Esophagus muscularis mucosa (tissue), 4 donors: ENCODE data around the gene IL32.

Experiments used
- CTCF ChIP-seq, 3 experiments: fragments of 200-600 bp in 2 of 3; fragments of 450-650 bp in 1 of 3; sonication (generic) in 2 of 3; IDR thresholded peaks; one replicate each; pipeline ENCODE4 v1.5.1; 2017 to 2019; ENCODE audit warnings: antibody characterized with exemption in 3 of 3, mild to moderate bottlenecking in 2 of 3, moderate library complexity in 1 of 3
- EP300 ChIP-seq: sonication (generic); formaldehyde crosslinking; IDR thresholded peaks from one replicate; pipeline ENCODE4 v1.6.1; 2017; ENCODE audit warnings: antibody characterized with exemption
- POLR2A ChIP-seq: fragments of 450-650 bp; IDR thresholded peaks from one replicate; pipeline ENCODE4 v1.6.1; 2017; ENCODE audit warnings: antibody characterized with exemption, moderate library complexity, mild to moderate bottlenecking, low read depth

- TF ChIP-seq CTCF (IDR thresholded peaks at IDR 0.05) (no peak), EP300 (no peak), POLR2A (no peak)
These were observed 27.2 kb upstream of the IL32 start for GRCh38 chr16:3038256-3038655.
